Measurements from ENCODE around the gene CYP2S1. TPM values are rescaled to one million over a fixed set of nuclear protein-coding genes. Genes with fewer than 3 reads are reported as not detected.

Gene CYP2S1
- total and polyA plus RNA-seq, 8 donors = 7.9 to 85.3 (median 27.4) TPM

DNA sequence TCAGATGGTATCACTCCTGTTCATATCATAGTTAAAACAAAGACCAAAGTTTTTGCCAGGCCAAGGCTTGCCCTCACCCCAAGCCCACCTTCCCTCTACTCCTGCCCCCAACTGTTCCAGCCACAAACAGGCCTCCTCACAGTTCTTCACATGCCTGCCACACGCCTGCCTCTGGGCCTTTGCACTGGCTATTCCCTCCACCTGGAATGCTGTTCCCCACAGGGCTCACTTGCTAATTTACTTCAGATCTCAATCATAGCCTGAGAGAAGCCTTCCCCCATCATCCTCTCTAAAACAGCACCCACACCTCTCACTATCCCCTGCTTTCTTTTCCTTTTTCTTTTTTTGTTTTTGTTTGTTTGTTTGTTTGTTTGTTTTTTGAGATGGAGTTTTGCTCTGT is 21.1 kb downstream of the CYP2S1 start:
- TF ChIP-seq EP300 (IDR thresholded peaks at IDR 0.05) = no peak
- no peak for TF ChIP-seq POLR2A (IDR thresholded peaks at IDR 0.05)
- no peak for TF ChIP-seq POLR2AphosphoS5 (IDR thresholded peaks at IDR 0.05)
- TF ChIP-seq, protein P1, sequence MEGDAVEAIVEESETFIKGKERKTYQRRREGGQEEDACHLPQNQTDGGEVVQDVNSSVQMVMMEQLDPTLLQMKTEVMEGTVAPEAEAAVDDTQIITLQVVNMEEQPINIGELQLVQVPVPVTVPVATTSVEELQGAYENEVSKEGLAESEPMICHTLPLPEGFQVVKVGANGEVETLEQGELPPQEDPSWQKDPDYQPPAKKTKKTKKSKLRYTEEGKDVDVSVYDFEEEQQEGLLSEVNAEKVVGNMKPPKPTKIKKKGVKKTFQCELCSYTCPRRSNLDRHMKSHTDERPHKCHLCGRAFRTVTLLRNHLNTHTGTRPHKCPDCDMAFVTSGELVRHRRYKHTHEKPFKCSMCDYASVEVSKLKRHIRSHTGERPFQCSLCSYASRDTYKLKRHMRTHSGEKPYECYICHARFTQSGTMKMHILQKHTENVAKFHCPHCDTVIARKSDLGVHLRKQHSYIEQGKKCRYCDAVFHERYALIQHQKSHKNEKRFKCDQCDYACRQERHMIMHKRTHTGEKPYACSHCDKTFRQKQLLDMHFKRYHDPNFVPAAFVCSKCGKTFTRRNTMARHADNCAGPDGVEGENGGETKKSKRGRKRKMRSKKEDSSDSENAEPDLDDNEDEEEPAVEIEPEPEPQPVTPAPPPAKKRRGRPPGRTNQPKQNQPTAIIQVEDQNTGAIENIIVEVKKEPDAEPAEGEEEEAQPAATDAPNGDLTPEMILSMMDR (IDR thresholded peaks at IDR 0.05) = no peak
- H3K4me3 ChIP-seq = no peak overlapping the region
- no peaks in the 10 kb centered on the region for H3K9me3 ChIP-seq
- peaks cover 0 to 16% (median 13%) of the 10 kb centered on the region in 4 donors for H3K4me1 ChIP-seq
- H3K36me3 ChIP-seq = no peaks in the 10 kb centered on the region
- intact Hi-C loops (cut with DNase I; ENCODE audit: low total_unique reads) = no loop called here
- H3K27me3 ChIP-seq = peaks cover 0 to 12% (median 4%) of the 10 kb centered on the region in 3 donors
- no peak for DNase-seq
- no peak overlapping the region for H3K27ac ChIP-seq
- WGBS, 5 donors = 90 to 100% (median 98%) methylated on average over 1 of the region's 1 CpG

DNA sequence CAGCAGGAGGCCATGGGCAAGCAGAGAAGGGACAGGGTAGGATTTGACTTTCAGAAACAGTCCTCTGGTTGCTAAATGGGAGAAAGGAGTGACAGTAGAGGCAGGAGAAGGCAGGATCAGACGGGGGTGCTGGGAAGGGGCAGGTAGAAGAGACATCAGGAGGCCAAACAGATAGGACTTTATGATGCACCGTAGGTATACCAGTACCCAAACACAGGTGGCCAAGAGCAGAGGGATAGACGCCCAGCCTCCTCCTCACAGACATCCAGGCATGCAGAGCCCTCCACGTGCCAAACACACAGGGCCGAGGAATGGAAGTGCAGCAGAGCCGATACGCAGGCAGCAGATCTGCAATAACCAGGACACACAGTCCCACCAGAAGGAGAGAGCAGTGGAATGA is 24.7 kb downstream of the CYP2S1 start:
- Histone ChIP-seq H3K36me3 (peaks cover 0 to 11% (median 5%) of the 10 kb centered on the region in 4 donors), H3K4me1 (peaks cover 0 to 37% (median 22%) of the 10 kb centered on the region in 4 donors), H3K27ac (peak overlapping the region in 4 of 5 donors; percentile 82 to 94 (median 90)), H3K27me3 (peaks cover 0 to 29% (median 18%) of the 10 kb centered on the region in 3 donors), H3K9me3 (no peaks in the 10 kb centered on the region), H3K4me3 (no peak overlapping the region)
- TF ChIP-seq POLR2A (IDR thresholded peaks at IDR 0.05) (no peak), POLR2AphosphoS5 (IDR thresholded peaks at IDR 0.05) (no peak), EP300 (IDR thresholded peaks at IDR 0.05) (no peak)
- TF ChIP-seq, protein P1 (IDR thresholded peaks at IDR 0.05) = no peak
- WGBS, 5 donors = 65 to 90% (median 76%) methylated on average over 7 of the region's 7 CpGs
- intact Hi-C loops (cut with DNase I; ENCODE audit: low total_unique reads) = no loop called here
- DNase-seq = no peak

DNA sequence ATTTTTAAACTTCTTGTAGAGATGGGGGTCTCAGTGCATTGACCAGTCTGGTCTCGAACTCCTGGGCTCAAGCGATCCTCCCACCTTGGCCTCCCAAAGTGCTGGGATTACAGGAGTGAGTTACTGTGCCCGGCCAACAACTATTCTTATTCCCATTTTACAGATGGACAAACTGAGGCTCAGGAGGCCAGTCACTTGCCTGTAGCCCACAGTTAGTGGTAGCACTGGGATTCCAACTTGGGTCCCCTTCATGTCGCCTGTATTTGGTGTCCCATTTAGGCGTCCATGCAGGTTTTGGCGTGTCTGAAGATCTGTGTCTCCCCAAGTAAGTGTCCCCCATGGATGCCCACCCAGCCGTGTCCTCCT is 25.2 kb downstream of the CYP2S1 start:
- Histone ChIP-seq H3K9me3 (no peaks in the 10 kb centered on the region), H3K27ac (peak overlapping the region in 4 of 5 donors; percentile 82 to 94 (median 90)), H3K4me1 (peaks cover 0 to 41% (median 25%) of the 10 kb centered on the region in 4 donors), H3K27me3 (peaks cover 0 to 29% (median 18%) of the 10 kb centered on the region in 3 donors), H3K4me3 (peak overlapping the region; percentile 53 to 74 (median 58)), H3K36me3 (peaks cover 0 to 11% (median 5%) of the 10 kb centered on the region in 4 donors)
- TF ChIP-seq EP300 (IDR thresholded peaks at IDR 0.05) (no peak), POLR2AphosphoS5 (IDR thresholded peaks at IDR 0.05) (no peak)
- DNase-seq = no peak
- WGBS, 5 donors = 61 to 79% (median 71%) methylated on average over 6 to 7 of the region's 7 CpGs
- intact Hi-C loops (cut with DNase I; ENCODE audit: low total_unique reads) = no loop called here

DNA sequence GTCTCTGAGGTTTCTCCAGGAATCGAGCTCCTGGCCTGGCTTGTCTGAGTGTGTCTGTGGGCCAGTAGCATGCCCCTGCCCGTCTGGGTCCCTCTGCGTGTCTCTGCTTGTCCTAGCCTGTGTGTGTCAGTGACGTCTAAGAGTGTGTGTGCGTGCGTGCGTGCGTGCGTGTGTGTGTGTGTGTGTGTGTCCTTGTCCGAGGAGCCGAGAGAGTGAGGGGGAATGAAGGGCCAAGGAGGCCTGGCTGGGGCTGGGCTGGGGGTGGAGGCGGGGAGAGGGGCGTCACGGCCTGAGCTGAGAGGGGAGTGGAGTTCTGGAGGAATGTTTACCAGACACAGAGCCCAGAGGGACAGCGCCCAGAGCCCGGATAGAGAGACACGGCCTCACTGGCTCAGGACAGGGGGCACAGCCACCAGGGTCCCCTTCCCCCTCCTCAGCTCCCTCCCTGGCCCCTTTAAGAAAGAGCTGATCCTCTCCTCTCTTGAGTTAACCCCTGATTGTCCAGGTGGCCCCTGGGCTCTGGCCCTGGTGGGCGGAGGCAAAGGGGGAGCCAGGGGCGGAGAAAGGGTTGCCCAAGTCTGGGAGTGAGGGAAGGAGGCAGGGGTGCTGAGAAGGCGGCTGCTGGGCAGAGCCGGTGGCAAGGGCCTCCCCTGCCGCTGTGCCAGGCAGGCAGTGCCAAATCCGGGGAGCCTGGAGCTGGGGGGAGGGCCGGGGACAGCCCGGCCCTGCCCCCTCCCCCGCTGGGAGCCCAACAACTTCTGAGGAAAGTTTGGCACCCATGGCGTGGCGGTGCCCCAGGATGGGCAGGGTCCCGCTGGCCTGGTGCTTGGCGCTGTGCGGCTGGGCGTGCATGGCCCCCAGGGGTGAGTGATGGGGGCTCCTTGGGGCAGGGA is 25.8 kb downstream of the CYP2S1 start, which contains the start of gene AXL:
Gene AXL (plus strand): TSS at position 609 of the 893 bp plus-strand sequence. CDS start 170 bp downstream, at position 779.
- intact Hi-C loops (cut with DNase I; ENCODE audit: low total_unique reads) = no loop called here
- peak; percentile 39 to 94 for DNase-seq
- TF ChIP-seq POLR2AphosphoS5 (IDR thresholded peaks at IDR 0.05) = peak; percentile 20 to 72 (median 55)
- TF ChIP-seq POLR2A (IDR thresholded peaks at IDR 0.05) = no peak
- peaks cover 0 to 48% (median 31%) of the 10 kb centered on the region in 4 donors for H3K4me1 ChIP-seq
- H3K4me3 ChIP-seq = peak within 1 kb of the TSS; percentile 53 to 74 (median 58)
- 3 to 9% (median 6%) methylated on average over 15 to 32 of the region's 32 CpGs for WGBS, 5 donors
- peaks cover 0 to 11% (median 5%) of the 10 kb centered on the region in 4 donors for H3K36me3 ChIP-seq
- peaks cover 0 to 29% (median 18%) of the 10 kb centered on the region in 3 donors for H3K27me3 ChIP-seq
- peak within 1 kb of the TSS; percentile 72 to 94 (median 90) for H3K27ac ChIP-seq
- H3K9me3 ChIP-seq = no peaks in the 10 kb centered on the region

DNA sequence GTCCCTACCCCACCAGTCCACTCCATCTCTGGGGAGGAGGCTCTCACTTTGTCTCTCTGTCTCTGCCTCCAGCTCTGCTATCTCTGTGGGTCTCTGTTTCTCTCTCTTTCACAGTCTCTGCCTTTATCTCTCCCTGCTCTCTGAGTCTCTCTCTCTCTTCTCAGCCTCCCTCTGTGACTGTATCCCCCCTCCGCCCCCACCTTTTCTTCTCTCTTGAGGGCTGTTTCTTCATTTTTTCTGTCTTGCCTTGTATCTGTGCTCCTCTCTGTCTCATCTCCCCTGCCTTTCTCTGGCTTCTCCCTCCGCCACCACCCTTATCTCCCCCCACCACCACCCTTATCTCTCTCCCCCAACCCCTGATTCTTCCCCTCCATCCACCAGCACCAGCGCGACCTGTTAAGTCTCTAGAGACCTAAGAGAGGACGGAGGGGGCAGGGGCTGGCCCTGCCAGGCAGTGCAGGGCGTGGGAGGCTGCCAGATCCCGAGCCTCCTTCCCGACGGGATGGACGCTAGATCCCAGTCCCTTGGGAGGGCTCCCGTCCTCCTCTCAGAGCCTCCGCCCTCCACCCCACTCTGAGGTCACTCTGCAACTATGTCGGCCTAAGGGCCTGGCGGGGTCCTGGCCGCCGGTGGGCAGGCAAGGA is 27.0 kb downstream of the CYP2S1 start:
- TF ChIP-seq POLR2A (IDR thresholded peaks at IDR 0.05) = no peak
- TF ChIP-seq POLR2AphosphoS5 (IDR thresholded peaks at IDR 0.05) = peak in 1 of 3 donors; percentile 14
- H3K27ac ChIP-seq = peak overlapping the region; percentile 72 to 94 (median 90)
- DNase-seq = peak in 1 of 2 donors; percentile 41
- WGBS, 5 donors = 25 to 40% (median 33%) methylated on average over 14 to 16 of the region's 16 CpGs
- no peaks in the 10 kb centered on the region for H3K9me3 ChIP-seq
- peaks cover 1 to 56% (median 35%) of the 10 kb centered on the region in 4 donors for H3K4me1 ChIP-seq
- peaks cover 0 to 11% (median 5%) of the 10 kb centered on the region in 4 donors for H3K36me3 ChIP-seq
- H3K27me3 ChIP-seq = peaks cover 0 to 29% (median 18%) of the 10 kb centered on the region in 3 donors
- intact Hi-C loops (cut with DNase I; ENCODE audit: low total_unique reads) = loop anchor here (5.0 kb wide), 1 partner anchor 37 kb away; no protein-coding TSS in a partner anchor
- H3K4me3 ChIP-seq = peak overlapping the region; percentile 53 to 74 (median 58)
